ENCODE measurements around the gene INTS4. TPM values are rescaled to one million over a fixed set of nuclear protein-coding genes. Genes with fewer than 3 reads are reported as not detected.

INTS4 gene
- total and polyA plus RNA-seq, 7 donors: 10.1 to 18.6 (median 12.6) TPM

DNA sequence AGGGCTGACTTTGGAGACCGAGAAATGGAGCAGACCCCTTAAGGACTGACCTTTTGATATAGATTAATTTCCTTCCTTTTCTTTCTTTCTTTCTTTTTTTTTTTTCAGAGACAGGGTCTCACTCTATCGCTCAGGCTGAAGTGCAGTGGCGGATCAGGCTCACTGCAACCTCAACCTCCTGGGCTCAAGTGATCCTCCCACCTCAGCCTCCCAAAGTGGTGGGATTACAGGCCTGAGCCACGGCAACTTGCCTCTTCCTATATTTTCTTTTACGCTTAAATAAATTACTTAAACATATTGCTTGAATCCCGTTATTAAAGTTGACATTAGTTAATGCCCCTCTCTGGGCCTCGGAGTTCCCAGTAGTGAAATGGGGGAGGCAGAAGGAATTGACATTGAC is 29.0 kb upstream of the INTS4 start:
- Histone ChIP-seq H3K36me3 (ENCODE audit: insufficient read depth in 1 of 2, low read depth in 1 of 2) (no peaks in the 10 kb centered on the region), H3K27ac (no peak overlapping the region), H3K9me3 (no peaks in the 10 kb centered on the region), H3K4me1 (no peaks in the 10 kb centered on the region), H3K4me3 (peak overlapping the region; percentile 55), H3K27me3 (ENCODE audit: insufficient read depth in 3 of 3, low read length in 2 of 3) (no peaks in the 10 kb centered on the region)
- ATAC-seq (no peak), DNase-seq (no peak)
- intact Hi-C loops (cut with DNase I): no loop called here
- WGBS, 3 donors: 81 to 88% (median 86%) methylated on average over 7 of the region's 7 CpGs
- TF ChIP-seq, protein P1, sequence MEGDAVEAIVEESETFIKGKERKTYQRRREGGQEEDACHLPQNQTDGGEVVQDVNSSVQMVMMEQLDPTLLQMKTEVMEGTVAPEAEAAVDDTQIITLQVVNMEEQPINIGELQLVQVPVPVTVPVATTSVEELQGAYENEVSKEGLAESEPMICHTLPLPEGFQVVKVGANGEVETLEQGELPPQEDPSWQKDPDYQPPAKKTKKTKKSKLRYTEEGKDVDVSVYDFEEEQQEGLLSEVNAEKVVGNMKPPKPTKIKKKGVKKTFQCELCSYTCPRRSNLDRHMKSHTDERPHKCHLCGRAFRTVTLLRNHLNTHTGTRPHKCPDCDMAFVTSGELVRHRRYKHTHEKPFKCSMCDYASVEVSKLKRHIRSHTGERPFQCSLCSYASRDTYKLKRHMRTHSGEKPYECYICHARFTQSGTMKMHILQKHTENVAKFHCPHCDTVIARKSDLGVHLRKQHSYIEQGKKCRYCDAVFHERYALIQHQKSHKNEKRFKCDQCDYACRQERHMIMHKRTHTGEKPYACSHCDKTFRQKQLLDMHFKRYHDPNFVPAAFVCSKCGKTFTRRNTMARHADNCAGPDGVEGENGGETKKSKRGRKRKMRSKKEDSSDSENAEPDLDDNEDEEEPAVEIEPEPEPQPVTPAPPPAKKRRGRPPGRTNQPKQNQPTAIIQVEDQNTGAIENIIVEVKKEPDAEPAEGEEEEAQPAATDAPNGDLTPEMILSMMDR (IDR thresholded peaks at IDR 0.05): no peak

DNA sequence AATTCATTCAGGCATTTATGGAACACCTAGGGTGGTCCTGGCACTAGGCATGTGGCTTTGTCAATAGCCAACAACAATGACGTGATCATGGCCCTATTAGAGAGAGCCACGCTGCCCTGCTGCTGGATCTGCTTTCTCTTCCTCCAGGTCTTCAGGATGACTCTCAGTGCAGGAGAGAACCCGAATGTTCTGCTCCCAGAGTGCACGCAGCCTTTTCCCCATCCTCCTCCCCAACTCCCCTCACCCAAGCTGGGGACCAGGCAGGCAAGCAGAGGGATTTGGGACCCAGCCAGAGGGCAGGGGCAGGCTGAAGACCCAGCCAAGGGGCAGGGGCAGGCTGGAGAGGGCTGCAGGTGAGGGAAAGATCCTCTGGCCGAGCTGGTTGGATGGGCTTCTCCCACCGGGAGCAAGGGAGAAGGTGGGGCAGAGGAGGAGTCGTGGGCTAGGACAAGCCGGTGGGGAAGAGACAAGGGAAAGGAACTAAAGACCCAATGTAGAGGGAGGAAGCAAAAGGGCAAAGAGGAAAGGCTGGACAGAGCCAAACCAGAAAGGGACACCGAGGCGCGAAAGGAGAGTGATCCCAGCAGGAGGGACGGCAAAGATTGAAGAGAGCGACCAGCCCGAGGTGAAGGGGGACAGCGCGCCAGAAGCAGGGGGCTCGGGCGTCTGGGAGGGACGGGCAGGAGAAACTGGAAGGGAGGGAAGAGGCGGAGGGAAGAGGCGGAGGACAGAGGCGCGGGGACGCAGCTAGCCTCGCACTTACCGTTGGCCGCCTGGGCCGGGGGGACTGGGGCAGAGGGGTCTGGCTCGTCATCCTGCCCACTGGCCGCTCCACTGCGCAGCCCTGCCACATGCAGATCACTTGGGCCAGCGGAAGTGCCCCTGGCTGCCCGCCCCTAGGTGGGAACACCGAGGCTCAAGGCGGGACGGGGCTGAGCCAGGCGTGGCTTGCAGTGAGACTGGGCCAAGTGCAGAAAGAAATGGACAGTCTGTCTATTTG is 28.2 kb upstream of the INTS4 start, which contains the start of gene KCTD14:
Gene KCTD14, minus strand, starts transcription at position 880 of the 1,000 bp plus-strand sequence. Its CDS starts 27 bp downstream, at position 853.
- DNase-seq (no peak), ATAC-seq (peak in 1 of 4 donors; percentile 37)
- Histone ChIP-seq H3K4me3 (peak within 1 kb of the TSS; percentile 55), H3K36me3 (ENCODE audit: insufficient read depth in 1 of 2, low read depth in 1 of 2) (no peaks in the 10 kb centered on the region), H3K9me3 (no peaks in the 10 kb centered on the region), H3K4me1 (no peaks in the 10 kb centered on the region), H3K27ac (no peak within 1 kb of the TSS), H3K27me3 (ENCODE audit: insufficient read depth in 3 of 3, low read length in 2 of 3) (no peaks in the 10 kb centered on the region)
- 17 to 23% (median 22%) methylated on average over 35 to 37 of the region's 37 CpGs for WGBS, 3 donors
- TF ChIP-seq, protein P1 (IDR thresholded peaks at IDR 0.05): no peak
- intact Hi-C loops (cut with DNase I): no loop called here

DNA sequence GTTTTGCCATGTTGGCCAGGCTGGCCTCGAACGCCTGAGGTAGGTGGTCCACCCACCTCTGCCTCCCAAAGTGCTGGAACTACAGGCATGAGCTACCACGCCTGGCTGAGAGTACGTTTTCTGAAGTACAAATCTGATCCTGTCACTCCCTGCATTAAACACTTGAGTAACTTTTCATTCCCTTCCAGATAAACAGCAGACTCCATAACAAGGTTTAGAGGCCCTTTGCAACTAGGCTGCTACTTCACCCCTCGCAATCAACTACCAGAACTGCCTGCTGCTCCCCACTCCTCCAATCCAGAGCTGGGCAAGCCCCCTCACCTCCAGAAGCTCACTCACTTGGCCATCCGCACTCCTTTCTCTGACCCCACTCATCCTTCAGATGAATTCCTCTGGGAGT is 27.1 kb upstream of the INTS4 start:
- 92 to 95% (median 94%) methylated on average over 6 of the region's 6 CpGs for WGBS, 3 donors

DNA sequence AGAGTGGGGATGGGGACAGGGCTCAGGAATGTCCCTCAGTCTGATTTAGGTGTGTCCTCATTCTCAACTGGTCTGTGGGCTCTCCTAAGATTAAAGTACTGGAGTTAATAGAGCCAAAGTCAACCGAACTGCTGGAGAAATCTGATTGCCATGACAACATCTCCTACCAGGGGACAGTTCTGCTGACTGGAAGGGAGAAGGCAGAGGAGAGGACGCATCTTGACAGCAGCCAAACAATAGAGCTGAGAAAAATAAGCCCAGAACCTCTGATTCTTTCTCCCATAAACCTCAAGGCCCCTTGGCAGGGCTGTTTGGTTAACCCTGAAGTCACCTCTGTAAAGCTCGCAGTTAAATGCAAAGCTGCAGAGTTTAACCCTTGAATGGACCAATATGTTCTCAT is 25.8 kb upstream of the INTS4 start:
- WGBS, 3 donors: 30 to 56% (median 45%) methylated on average over 3 of the region's 3 CpGs
- no peak for ATAC-seq

More for the DNA sequence above, 27.1 kb upstream of the INTS4 start:
- intact Hi-C loops (cut with DNase I): no loop called here
- ATAC-seq (no peak), DNase-seq (no peak)
- TF ChIP-seq, protein P1 (IDR thresholded peaks at IDR 0.05): no peak
- Histone ChIP-seq H3K27me3 (ENCODE audit: insufficient read depth in 3 of 3, low read length in 2 of 3) (no peaks in the 10 kb centered on the region), H3K4me3 (no peak overlapping the region), H3K9me3 (no peaks in the 10 kb centered on the region), H3K4me1 (no peaks in the 10 kb centered on the region), H3K27ac (no peak overlapping the region), H3K36me3 (ENCODE audit: insufficient read depth in 1 of 2, low read depth in 1 of 2) (no peaks in the 10 kb centered on the region)

More for the DNA sequence above, 25.8 kb upstream of the INTS4 start:
- no peaks in the 10 kb centered on the region for H3K36me3 ChIP-seq (ENCODE audit: insufficient read depth in 1 of 2, low read depth in 1 of 2)
- H3K4me1 ChIP-seq: no peaks in the 10 kb centered on the region
- no peaks in the 10 kb centered on the region for H3K9me3 ChIP-seq
- intact Hi-C loops (cut with DNase I): no loop called here
- TF ChIP-seq, protein P1 (IDR thresholded peaks at IDR 0.05): no peak
- H3K27ac ChIP-seq: no peak overlapping the region
- DNase-seq: no peak
- H3K4me3 ChIP-seq: no peak overlapping the region
- H3K27me3 ChIP-seq (ENCODE audit: insufficient read depth in 3 of 3, low read length in 2 of 3): no peaks in the 10 kb centered on the region

Data from psoas muscle (tissue), 8 donors.